C4-2B (cell line): Measurements from ENCODE around the gene STK32C.

Source experiments
- ZFX ChIP-seq: fragments of 450-650 bp; IDR thresholded peaks from 2 replicates; pipeline ENCODE4 v1.6.1; 2017
- TF ChIP-seq, protein P1 (sequence below): fragments of 450-650 bp; conservative IDR thresholded peaks from 2 replicates; pipeline ENCODE4 v1.5.1; 2017; ENCODE audit warnings: mild to moderate bottlenecking

DNA sequence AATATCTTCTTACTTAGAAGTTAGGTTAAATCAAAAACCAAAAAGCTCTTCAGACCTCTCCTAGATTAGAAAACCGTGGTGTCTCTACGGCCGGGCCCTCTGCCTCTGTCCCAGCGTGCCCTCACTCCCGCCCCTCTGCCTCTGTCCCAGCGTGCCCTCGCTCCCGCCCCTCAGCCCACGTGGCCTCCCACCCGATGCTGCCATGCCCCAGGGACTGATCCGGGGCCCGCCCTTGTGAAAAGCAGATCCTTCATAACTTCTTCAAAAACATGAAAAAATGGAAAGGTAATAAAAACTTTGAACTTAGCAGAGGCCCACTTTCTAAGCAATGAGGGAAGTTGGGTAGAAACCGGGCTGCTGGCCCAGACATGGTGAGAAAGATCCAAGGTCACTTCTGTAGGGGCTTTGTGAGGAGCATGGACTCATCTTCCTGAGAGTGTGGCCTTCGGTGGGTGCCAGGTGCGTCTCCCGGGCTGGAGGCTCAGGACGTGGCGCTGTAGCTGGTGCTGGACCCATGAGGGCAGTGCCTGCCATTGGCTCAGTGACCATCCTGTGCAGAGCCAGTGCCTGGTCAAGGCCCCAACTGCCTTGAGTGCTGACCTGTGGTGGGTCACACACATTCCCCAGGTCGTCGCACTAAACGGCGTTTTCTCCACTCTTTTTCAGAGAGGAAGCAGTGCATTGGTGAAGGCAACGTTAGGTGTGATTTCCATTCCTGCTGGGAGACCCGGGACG lies 125.9 kb downstream of the STK32C start:
- TF ChIP-seq, protein P1, sequence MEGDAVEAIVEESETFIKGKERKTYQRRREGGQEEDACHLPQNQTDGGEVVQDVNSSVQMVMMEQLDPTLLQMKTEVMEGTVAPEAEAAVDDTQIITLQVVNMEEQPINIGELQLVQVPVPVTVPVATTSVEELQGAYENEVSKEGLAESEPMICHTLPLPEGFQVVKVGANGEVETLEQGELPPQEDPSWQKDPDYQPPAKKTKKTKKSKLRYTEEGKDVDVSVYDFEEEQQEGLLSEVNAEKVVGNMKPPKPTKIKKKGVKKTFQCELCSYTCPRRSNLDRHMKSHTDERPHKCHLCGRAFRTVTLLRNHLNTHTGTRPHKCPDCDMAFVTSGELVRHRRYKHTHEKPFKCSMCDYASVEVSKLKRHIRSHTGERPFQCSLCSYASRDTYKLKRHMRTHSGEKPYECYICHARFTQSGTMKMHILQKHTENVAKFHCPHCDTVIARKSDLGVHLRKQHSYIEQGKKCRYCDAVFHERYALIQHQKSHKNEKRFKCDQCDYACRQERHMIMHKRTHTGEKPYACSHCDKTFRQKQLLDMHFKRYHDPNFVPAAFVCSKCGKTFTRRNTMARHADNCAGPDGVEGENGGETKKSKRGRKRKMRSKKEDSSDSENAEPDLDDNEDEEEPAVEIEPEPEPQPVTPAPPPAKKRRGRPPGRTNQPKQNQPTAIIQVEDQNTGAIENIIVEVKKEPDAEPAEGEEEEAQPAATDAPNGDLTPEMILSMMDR = no peak
- no peak for TF ChIP-seq ZFX
